HEK293 (cell line): ENCODE data around the gene FASN.

Source experiments
- CTCF ChIP-seq: fragments of 450-650 bp; formaldehyde crosslinking; IDR thresholded peaks from 2 replicates; pipeline ENCODE4 v1.5.1; 2016; ENCODE audit warnings: missing biosample characterization, missing genetic modification characterization
- MZF1 ChIP-seq: fragments of 450-650 bp; formaldehyde crosslinking; IDR thresholded peaks from 2 replicates; pipeline ENCODE4 v1.5.1; 2017; ENCODE audit warnings: missing biosample characterization, missing genetic modification characterization, borderline replicate concordance
- SP2 ChIP-seq: fragments of 450-650 bp; formaldehyde crosslinking; IDR thresholded peaks from 2 replicates; pipeline ENCODE4 v1.5.1; 2016; ENCODE audit warnings: missing biosample characterization, missing genetic modification characterization
- SP7 ChIP-seq: fragments of 450-650 bp; formaldehyde crosslinking; IDR thresholded peaks from 2 replicates; pipeline ENCODE4 v1.5.1; 2016; ENCODE audit warnings: missing biosample characterization, missing genetic modification characterization
- TCF7L2 ChIP-seq: IDR thresholded peaks from 2 replicates; pipeline ENCODE4 v1.6.1; 2011; ENCODE audit warnings: low read depth, mild to moderate bottlenecking, inconsistent platforms, low read length, moderate library complexity, borderline replicate concordance
- ZBTB11 ChIP-seq: fragments of 450-650 bp; formaldehyde crosslinking; conservative IDR thresholded peaks from 2 replicates; pipeline ENCODE4 v1.5.1; 2016; ENCODE audit warnings: low read depth, missing biosample characterization, missing genetic modification characterization
- ZBTB7A ChIP-seq: fragments of 450-650 bp; formaldehyde crosslinking; IDR thresholded peaks from 2 replicates; pipeline ENCODE4 v1.5.1; 2016; ENCODE audit warnings: low read depth, missing biosample characterization, missing genetic modification characterization
- ZFP41 ChIP-seq: fragments of 450-650 bp; formaldehyde crosslinking; IDR thresholded peaks from 2 replicates; pipeline ENCODE4 v1.5.1; 2016; ENCODE audit warnings: missing biosample characterization, missing genetic modification characterization, borderline replicate concordance
- ZNF24 ChIP-seq: fragments of 450-650 bp; formaldehyde crosslinking; IDR thresholded peaks from 2 replicates; pipeline ENCODE4 v1.5.1; 2016; ENCODE audit warnings: missing biosample characterization, missing genetic modification characterization
- ZNF274 ChIP-seq, 2 experiments: fragments of 200-500 bp in 1 of 2; fragments of 450-650 bp in 1 of 2; sonication (Bioruptor generic) in 1 of 2; formaldehyde crosslinking in 1 of 2; IDR thresholded peaks; 2 replicates each; pipeline versions ENCODE4 v1.5.1 to v1.6.1; 2014 to 2016; ENCODE audit warnings: borderline replicate concordance in 1 of 2, inconsistent platforms in 1 of 2, low read length in 1 of 2, missing biosample characterization in 1 of 2, missing genetic modification characterization in 1 of 2
- ZNF48 ChIP-seq: fragments of 450-650 bp; formaldehyde crosslinking; IDR thresholded peaks from 2 replicates; pipeline ENCODE4 v1.5.1; 2016; ENCODE audit warnings: missing biosample characterization, missing genetic modification characterization
- ZNF830 ChIP-seq: fragments of 450-650 bp; IDR thresholded peaks from 2 replicates; pipeline ENCODE4 v1.5.0; 2018; ENCODE audit warnings: missing biosample characterization, missing genetic modification characterization, low read depth, mild to moderate bottlenecking, moderate library complexity

- TF ChIP-seq ZFP41: no peak
- TF ChIP-seq CTCF: no peak
- TF ChIP-seq TCF7L2: no peak
- no peak for TF ChIP-seq MZF1 (tag by site-specific recombination)
- no peak for TF ChIP-seq ZBTB7A (tag by site-specific recombination)
- TF ChIP-seq SP2 (tag by site-specific recombination): no peak
- TF ChIP-seq ZBTB11 (tag by site-specific recombination): no peak
- no peak for TF ChIP-seq ZNF24 (tag by site-specific recombination)
- no peak for TF ChIP-seq ZNF274 (IDR thresholded peaks at IDR 0.05; ENCODE audit: low read length)
- TF ChIP-seq ZNF274 (tag by site-specific recombination; IDR thresholded peaks at IDR 0.05; ENCODE audit: borderline replicate concordance): no peak
- TF ChIP-seq ZNF830 (tag by site-specific recombination): no peak
- no peak for TF ChIP-seq ZNF48 (tag by site-specific recombination)
- no peak for TF ChIP-seq SP7 (tag by site-specific recombination)
These were observed 1.3 kb downstream of the FASN start for GRCh38 chr17:82096709-82097183.
